H1 (cell line): ENCODE data around the gene TECRL. TPM values are rescaled to one million over a fixed set of nuclear protein-coding genes. Genes with fewer than 3 reads are reported as not detected.

ENCODE experiments used
- CTCF ChIA-PET: fragments of 300-600 bp; sonication (Branson Sonifier 250); formaldehyde crosslinking; loops from one replicate; lab custom pipeline; 2021; ENCODE audit not compliant: partially characterized antibody; lab: Charles Lee
- POLR2A ChIA-PET: fragments of 300-600 bp; sonication (Branson Sonifier 250); formaldehyde crosslinking; loops from one replicate; lab custom pipeline; 2021; ENCODE audit warnings: inconsistent platforms; ENCODE audit not compliant: partially characterized antibody; lab: Charles Lee
- DNase-seq, 2 experiments: peaks; one replicate each; pipeline versions ENCODE4 v3.0.0 to v3.0.0-alpha.2; 2010 to 2022; ENCODE audit warnings: low spot score in 2 of 2, low read depth in 1 of 2, mixed read lengths in 1 of 2
- FAIRE-seq: peaks from 2 replicates; lab custom pipeline; 2011; peaks lifted over from hg19 to GRCh38; lab: Jason Lieb, UNC
- H2AFZ ChIP-seq: 2 replicates; pipeline ENCODE4 v1.8.1; 2012; ENCODE audit warnings: low read length, inconsistent platforms
- H2AK5ac ChIP-seq: 2 replicates; pipeline ENCODE4 v1.6.1; 2013; ENCODE audit warnings: low read depth, low read length
- H2BK120ac ChIP-seq: replicated peaks from 2 replicates; pipeline ENCODE3; 2013; ENCODE audit warnings: low read depth, low read length, inconsistent platforms
- H2BK12ac ChIP-seq: 2 replicates; pipeline ENCODE4 v1.6.1; 2013; ENCODE audit warnings: low read depth, low read length
- H2BK15ac ChIP-seq: 2 replicates; pipeline ENCODE4 v1.6.1; 2013; ENCODE audit warnings: low read length
- H2BK20ac ChIP-seq: 2 replicates; pipeline ENCODE4 v1.6.1; 2013; ENCODE audit warnings: low read length
- H2BK5ac ChIP-seq: 2 replicates; pipeline ENCODE4 v1.6.1; 2013; ENCODE audit warnings: low read depth, low read length
- H3K14ac ChIP-seq: 2 replicates; pipeline ENCODE4 v1.6.1; 2013; ENCODE audit warnings: inconsistent platforms; ENCODE audit not compliant: insufficient read length
- H3K18ac ChIP-seq: 2 replicates; pipeline ENCODE4 v1.6.1; 2013; ENCODE audit warnings: low read length; ENCODE audit errors: extremely low read depth
- H3K23ac ChIP-seq: 2 replicates; pipeline ENCODE4 v1.6.1; 2013; ENCODE audit warnings: inconsistent platforms; ENCODE audit not compliant: insufficient read length
- H3K23me2 ChIP-seq: 2 replicates; pipeline ENCODE4 v1.6.1; 2013; ENCODE audit warnings: low read depth, low read length
- H3K27ac ChIP-seq: 2 replicates; pipeline ENCODE4 v1.6.1; 2011; ENCODE audit warnings: low read depth, low read length, inconsistent platforms
- H3K27me3 ChIP-seq, 4 experiments: replicated peaks in 1 of 4; 1 replicate in 1 of 4; 2 replicates in 3 of 4; pipeline versions ENCODE4 v1.6.1 to v1.8.1; 2011 to 2013; ENCODE audit warnings: low read length in 3 of 4, mild to moderate bottlenecking in 3 of 4, inconsistent platforms in 2 of 4, mixed read lengths in 2 of 4, moderate library complexity in 1 of 4; ENCODE audit not compliant: control insufficient read depth in 3 of 4, insufficient read depth in 3 of 4; ENCODE audit errors: extremely low read depth in 1 of 4
- H3K36me3 ChIP-seq, 4 experiments: 2 replicates each; pipeline versions ENCODE4 v1.6.1 to v1.8.1; 2011 to 2013; ENCODE audit warnings: mild to moderate bottlenecking in 4 of 4, low read length in 3 of 4, moderate library complexity in 2 of 4, control low read depth in 1 of 4, inconsistent platforms in 1 of 4; ENCODE audit not compliant: insufficient read depth in 4 of 4, control insufficient read depth in 2 of 4
- H3K4ac ChIP-seq: replicated peaks from 2 replicates; pipeline ENCODE3; 2013; ENCODE audit warnings: low read length, low read depth, mixed read lengths, inconsistent platforms; ENCODE audit not compliant: insufficient read length
- H3K4me1 ChIP-seq, 4 experiments: replicated peaks in 1 of 4; 1 replicate in 1 of 4; 2 replicates in 3 of 4; pipeline versions ENCODE4 v1.6.1 to v1.8.1; 2011 to 2013; ENCODE audit warnings: low read length in 3 of 4, inconsistent platforms in 2 of 4, mixed read lengths in 1 of 4; ENCODE audit not compliant: insufficient read depth in 4 of 4, control insufficient read depth in 3 of 4
- H3K4me2 ChIP-seq, 2 experiments: 2 replicates each; pipeline versions ENCODE4 v1.6.1 to v1.8.1; 2011 to 2013; ENCODE audit warnings: low read depth in 2 of 2, low read length in 2 of 2, control low read depth in 1 of 2, inconsistent platforms in 1 of 2, mild to moderate bottlenecking in 1 of 2; ENCODE audit not compliant: insufficient read depth in 1 of 2
- H3K4me3 ChIP-seq, 4 experiments: fragments of 200-600, 300-600 bp in 1 of 4; sonication (generic), shearing (Covaris generic), sonication (Bioruptor Twin) in 1 of 4; 2 replicates each; pipeline versions ENCODE4 v1.5.1 to v1.8.1; 2011 to 2016; ENCODE audit warnings: low read length in 4 of 4, low read depth in 3 of 4, control low read depth in 2 of 4, inconsistent platforms in 2 of 4, mild to moderate bottlenecking in 2 of 4, mixed read lengths in 1 of 4, moderate library complexity in 1 of 4; ENCODE audit not compliant: insufficient read depth in 2 of 4; ENCODE audit errors: extremely low read depth in 1 of 4
- H3K56ac ChIP-seq: replicated peaks from 2 replicates; pipeline ENCODE3; 2013; ENCODE audit warnings: low read depth, mild to moderate bottlenecking, mixed read lengths, low read length, inconsistent platforms; ENCODE audit not compliant: insufficient read length
- H3K79me1 ChIP-seq: 2 replicates; pipeline ENCODE4 v1.6.1; 2013; ENCODE audit warnings: low read depth, low read length, control low read depth
- H3K79me2 ChIP-seq, 2 experiments: 2 replicates each; pipeline versions ENCODE4 v1.6.1 to v1.8.1; 2012 to 2013; ENCODE audit warnings: low read length in 2 of 2, mild to moderate bottlenecking in 2 of 2, inconsistent platforms in 1 of 2; ENCODE audit not compliant: insufficient read depth in 2 of 2, control insufficient read depth in 1 of 2
- H3K9ac ChIP-seq, 4 experiments: replicated peaks in 1 of 4; 1 replicate in 1 of 4; 2 replicates in 3 of 4; pipeline versions ENCODE4 v1.6.1 to v1.8.1; 2011 to 2013; ENCODE audit warnings: low read depth in 3 of 4, low read length in 3 of 4, control low read depth in 2 of 4, mild to moderate bottlenecking in 2 of 4, moderate library complexity in 2 of 4, inconsistent platforms in 1 of 4; ENCODE audit errors: extremely low read depth in 1 of 4
- H3K9me3 ChIP-seq, 2 experiments: 2 replicates each; pipeline versions ENCODE4 v1.6.1 to v1.8.1; 2012 to 2013; ENCODE audit warnings: mild to moderate bottlenecking in 2 of 2, moderate library complexity in 2 of 2, control low read depth in 1 of 2, inconsistent platforms in 1 of 2, low read depth in 1 of 2, low read length in 1 of 2, mixed read lengths in 1 of 2; ENCODE audit not compliant: insufficient read depth in 2 of 2
- H4K20me1 ChIP-seq, 2 experiments: replicated peaks in 1 of 2; 2 replicates each; pipeline versions ENCODE3 to v1.8.1; 2011 to 2013; ENCODE audit warnings: inconsistent platforms in 2 of 2, low read length in 2 of 2, mild to moderate bottlenecking in 1 of 2; ENCODE audit not compliant: insufficient read depth in 2 of 2, control insufficient read depth in 1 of 2
- H4K5ac ChIP-seq: 2 replicates; pipeline ENCODE4 v1.6.1; 2013; ENCODE audit warnings: low read length, low read depth, mixed read lengths, inconsistent platforms; ENCODE audit not compliant: insufficient read length
- H4K8ac ChIP-seq: 2 replicates; pipeline ENCODE4 v1.8.0; 2013; ENCODE audit warnings: mild to moderate bottlenecking, moderate library complexity, low read length, inconsistent platforms; ENCODE audit not compliant: insufficient read depth; ENCODE audit errors: extremely low read depth
- H4K91ac ChIP-seq: replicated peaks from 2 replicates; pipeline ENCODE3; 2013; ENCODE audit warnings: low read length, mixed read lengths, inconsistent platforms; ENCODE audit not compliant: insufficient read length
- CTCF ChIP-seq, 3 experiments: IDR thresholded peaks; 1 replicate in 2 of 3; 2 replicates in 1 of 3; pipeline versions ENCODE4 v1.5.1 to v1.6.1; 2011; ENCODE audit warnings: low read length in 3 of 3, mild to moderate bottlenecking in 3 of 3, inconsistent platforms in 2 of 3, low read depth in 1 of 3, moderate library complexity in 1 of 3; ENCODE audit not compliant: insufficient read depth in 1 of 3; ENCODE audit errors: control extremely low read depth in 1 of 3
- EP300 ChIP-seq, 2 experiments: IDR thresholded peaks; 1 replicate in 1 of 2; 2 replicates in 1 of 2; pipeline ENCODE4 v1.6.1; 2011 to 2012; ENCODE audit warnings: low read depth in 2 of 2, low read length in 2 of 2, mild to moderate bottlenecking in 2 of 2, borderline replicate concordance in 1 of 2, inconsistent platforms in 1 of 2, moderate library complexity in 1 of 2
- WGBS, 2 experiments: shearing (Covaris generic) in 1 of 2; methylation state at CpG; one replicate each; pipeline versions ENCODE4 v1.1.6 to v1.1.7; 2013 to 2015; ENCODE audit warnings: low lambda C conversion rate in 2 of 2, mixed read lengths in 2 of 2, inconsistent platforms in 1 of 2, low coverage in 1 of 2, missing lambda C conversion rate in 1 of 2; ENCODE audit not compliant: insufficient replicate concordance in 2 of 2, insufficient coverage in 1 of 2, insufficient read length in 1 of 2; ENCODE audit errors: extremely low coverage in 1 of 2, missing lambda C conversion rate in 1 of 2; 5-methylcytosine and 5-hydroxymethylcytosine counted together
- polyA plus RNA-seq, 7 experiments: library from polyadenylated mRNA; depleted of rRNA in 3 of 7; stranded (reverse) in 5 of 7; unstranded in 2 of 7; fragments of >200 nt in 5 of 7; fragments of 200-250 nt in 2 of 7; gene quantifications; 1 replicate in 5 of 7; 2 replicates in 1 of 7; 4 replicates in 1 of 7; pipeline versions ENCODE4 v1.2.1 to v1.2.3, GENCODE V29; 2011 to 2013; ENCODE audit warnings: missing spikeins in 2 of 7, mixed read lengths in 2 of 7
- total RNA-seq: library from RNA; stranded (reverse); fragmentation: NEBNext Ultra II Directional; extraction: Animal tissue kit (Norgen Biotek cat#: 25700); gene quantifications from 2 replicates; pipeline ENCODE4 v1.2.1, GENCODE V29; 2021

The TECRL gene
- total and polyA plus RNA-seq, 2 of the 8 experiments (the other 6 are each of a cell fraction or from before 2014, with no cell fraction given), result not detected

- H3K4ac ChIP-seq, result no peak overlapping the region
- 69% methylated on average over 3 of the region's 3 CpGs; no CpG with 5 or more reads in 1 of the 2 experiments for WGBS, 2 experiments
- DNase-seq, result no peak
- ChIA-PET CTCF (interaction anchor here (0.8 kb wide), 1 partner anchor 11 kb away, joined by 6 read pairs; no protein-coding TSS in a partner anchor), POLR2A (no interaction called here)
- H3K9ac ChIP-seq, result no peak overlapping the region
- H3K4me3 ChIP-seq, result no peak overlapping the region
- H3K4me2 ChIP-seq, result no peak overlapping the region
- H4K20me1 ChIP-seq, result no peaks in the 10 kb centered on the region
- H3K4me1 ChIP-seq, result no peaks in the 10 kb centered on the region
- no peak overlapping the region for H2AK5ac ChIP-seq
- H4K91ac ChIP-seq, result no peak overlapping the region
- no peaks in the 10 kb centered on the region for H3K79me2 ChIP-seq
- H4K5ac ChIP-seq, result no peak overlapping the region
- H2AFZ ChIP-seq, result no peak overlapping the region
- no peak overlapping the region for H2BK12ac ChIP-seq
- H3K18ac ChIP-seq, result no peak overlapping the region
- no peak overlapping the region for H2BK5ac ChIP-seq
- no peaks in the 10 kb centered on the region for H3K23me2 ChIP-seq
- H3K56ac ChIP-seq, result no peak overlapping the region
- H3K27ac ChIP-seq, result no peak overlapping the region
- TF ChIP-seq EP300 (IDR thresholded peaks at IDR 0.05; ENCODE audit: borderline replicate concordance in 1 of 2, low read depth in 2 of 2, low read length in 2 of 2), result no peak
- TF ChIP-seq CTCF (IDR thresholded peaks at IDR 0.05; ENCODE audit: control extremely low read depth in 1 of 3, insufficient read depth in 1 of 3, low read depth in 1 of 3, low read length in 3 of 3), result peak in 1 of 3 experiments; percentile 7; a peak in 2 of 4 replicates
- FAIRE-seq, result no peak
- H2BK120ac ChIP-seq, result no peak overlapping the region
- no peak overlapping the region for H3K23ac ChIP-seq
- no peak overlapping the region for H3K14ac ChIP-seq
- H3K79me1 ChIP-seq, result no peaks in the 10 kb centered on the region
- no peaks in the 10 kb centered on the region for H3K27me3 ChIP-seq
- H3K9me3 ChIP-seq, result no peaks in the 10 kb centered on the region
- H2BK15ac ChIP-seq, result no peak overlapping the region
- no peak overlapping the region for H2BK20ac ChIP-seq
- no peak overlapping the region for H4K8ac ChIP-seq
- no peaks in the 10 kb centered on the region for H3K36me3 ChIP-seq
Measured at GRCh38 chr4:64330143-64330542, 79.1 kb downstream of the TECRL start.
